GM12878 (cell line): ENCODE results near the gene NUMB.

Experiments used
- BHLHE40 ChIP-seq, 2 experiments: fragments of 450-650 bp in 1 of 2; IDR thresholded peaks; 2 replicates each; pipeline ENCODE4 v1.6.1; 2011 to 2017; ENCODE audit warnings: low read depth in 2 of 2, borderline replicate concordance in 1 of 2, improper control_type of control experiment in 1 of 2, low read length in 1 of 2, mild to moderate bottlenecking in 1 of 2
- EZH2 ChIP-seq: IDR thresholded peaks from 2 replicates; pipeline ENCODE4 v1.6.1; 2012; ENCODE audit warnings: low read depth, mild to moderate bottlenecking, control low read depth, inconsistent platforms, low read length, borderline replicate concordance; ENCODE audit not compliant: control insufficient read depth
- KDM1A ChIP-seq: fragments of 200-600 bp; sonication (generic); IDR thresholded peaks from 2 replicates; pipeline ENCODE4 v1.6.1; 2016; ENCODE audit warnings: borderline replicate concordance
- NR2C1 ChIP-seq: fragments of 450-650 bp; IDR thresholded peaks from 2 replicates; pipeline ENCODE4 v1.6.1; 2017; ENCODE audit warnings: antibody characterized with exemption, mild to moderate bottlenecking, moderate library complexity
- NR2C2 ChIP-seq: IDR thresholded peaks from 2 replicates; pipeline ENCODE4 v1.6.1; 2011; ENCODE audit warnings: borderline replicate concordance, low read depth; ENCODE audit not compliant: control insufficient read depth, insufficient read length
- POLR2A ChIP-seq: IDR thresholded peaks from 2 replicates; pipeline ENCODE4 v1.6.1; 2011; ENCODE audit warnings: low read depth, mild to moderate bottlenecking, low read length
- POLR2AphosphoS5 ChIP-seq: IDR thresholded peaks from 2 replicates; pipeline ENCODE4 v1.6.1; 2011; ENCODE audit warnings: mild to moderate bottlenecking, low read length, inconsistent platforms
- SRF ChIP-seq, 2 experiments: IDR thresholded peaks; 2 replicates each; pipeline ENCODE4 v1.6.1; 2011; ENCODE audit warnings: low read depth in 2 of 2, low read length in 2 of 2, mild to moderate bottlenecking in 1 of 2, moderate library complexity in 1 of 2
- SUZ12 ChIP-seq: fragments of 200-600 bp; sonication (generic); IDR thresholded peaks from one replicate; pipeline ENCODE4 v1.6.1; 2018; ENCODE audit warnings: antibody characterized with exemption, mild to moderate bottlenecking; ENCODE audit not compliant: unreplicated experiment
- YY1 ChIP-seq: IDR thresholded peaks from 2 replicates; pipeline ENCODE4 v1.6.1; 2011; ENCODE audit warnings: low read depth, mild to moderate bottlenecking, low read length
- TF ChIP-seq, protein P1 (sequence below): IDR thresholded peaks from 2 replicates; pipeline ENCODE4 v1.6.1; 2012; ENCODE audit warnings: low read length, inconsistent platforms
- TF ChIP-seq, protein P2 (sequence below), 3 experiments: IDR thresholded peaks in 2 of 3; conservative IDR thresholded peaks in 1 of 3; 2 replicates each; pipeline ENCODE4 v1.5.1; 2011; ENCODE audit warnings: low read depth in 3 of 3, low read length in 3 of 3, mild to moderate bottlenecking in 3 of 3, control low read depth in 2 of 3, moderate library complexity in 2 of 3, inconsistent platforms in 1 of 3, mixed read lengths in 1 of 3; ENCODE audit not compliant: control insufficient read depth in 2 of 3, insufficient read depth in 1 of 3; ENCODE audit errors: extremely low read depth in 1 of 3
- TF ChIP-seq, protein P3 (sequence below): fragments of 450-650 bp; formaldehyde crosslinking; IDR thresholded peaks from 2 replicates; pipeline ENCODE4 v1.4.0; 2022; ENCODE audit warnings: mild to moderate bottlenecking, moderate library complexity

DNA sequence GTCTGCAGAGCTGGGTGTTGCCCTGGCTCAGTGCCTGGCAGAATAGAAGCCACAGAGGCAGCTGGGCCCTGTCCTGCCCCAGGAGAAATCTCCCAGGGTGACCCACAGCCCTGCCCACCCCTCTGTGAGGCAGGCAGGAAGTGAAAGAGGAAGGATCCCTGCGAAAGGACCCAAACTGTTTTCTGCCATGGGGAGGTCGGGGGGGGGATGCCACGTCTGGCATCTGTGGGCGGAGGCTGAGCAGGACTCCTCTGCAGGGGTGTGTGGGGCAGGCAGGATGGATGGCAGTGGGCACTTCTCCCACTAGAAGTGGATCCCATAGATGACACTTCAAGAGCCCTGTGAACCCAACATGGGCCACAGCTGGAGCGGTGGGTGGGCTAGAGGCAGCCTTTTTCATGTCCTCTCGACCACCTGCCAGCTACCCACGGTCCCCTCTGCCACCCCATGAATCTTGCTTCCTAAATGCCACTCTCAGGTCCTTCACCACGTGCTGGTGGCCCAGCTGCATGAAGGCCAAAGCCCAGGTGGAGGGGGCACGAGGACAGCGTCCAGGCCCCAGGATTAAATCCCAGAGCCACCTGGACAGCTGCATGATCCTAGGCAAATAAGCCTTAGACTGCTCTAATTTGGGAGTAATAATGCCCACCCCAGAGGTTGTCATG is 217.4 kb downstream of the NUMB start:
- TF ChIP-seq NR2C2 (no peak), EZH2 (no peak), POLR2A (no peak), POLR2AphosphoS5 (no peak), KDM1A (no peak), YY1 (no peak), SUZ12 (no peak), NR2C1 (no peak), BHLHE40 (IDR thresholded peaks at IDR 0.05; ENCODE audit: borderline replicate concordance in 1 of 2, low read depth in 2 of 2, low read length in 1 of 2) (no peak), SRF (IDR thresholded peaks at IDR 0.05; ENCODE audit: low read depth in 2 of 2, low read length in 2 of 2) (no peak)
- TF ChIP-seq, protein P1, sequence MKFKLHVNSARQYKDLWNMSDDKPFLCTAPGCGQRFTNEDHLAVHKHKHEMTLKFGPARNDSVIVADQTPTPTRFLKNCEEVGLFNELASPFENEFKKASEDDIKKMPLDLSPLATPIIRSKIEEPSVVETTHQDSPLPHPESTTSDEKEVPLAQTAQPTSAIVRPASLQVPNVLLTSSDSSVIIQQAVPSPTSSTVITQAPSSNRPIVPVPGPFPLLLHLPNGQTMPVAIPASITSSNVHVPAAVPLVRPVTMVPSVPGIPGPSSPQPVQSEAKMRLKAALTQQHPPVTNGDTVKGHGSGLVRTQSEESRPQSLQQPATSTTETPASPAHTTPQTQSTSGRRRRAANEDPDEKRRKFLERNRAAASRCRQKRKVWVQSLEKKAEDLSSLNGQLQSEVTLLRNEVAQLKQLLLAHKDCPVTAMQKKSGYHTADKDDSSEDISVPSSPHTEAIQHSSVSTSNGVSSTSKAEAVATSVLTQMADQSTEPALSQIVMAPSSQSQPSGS: no peak
- TF ChIP-seq, protein P2, sequence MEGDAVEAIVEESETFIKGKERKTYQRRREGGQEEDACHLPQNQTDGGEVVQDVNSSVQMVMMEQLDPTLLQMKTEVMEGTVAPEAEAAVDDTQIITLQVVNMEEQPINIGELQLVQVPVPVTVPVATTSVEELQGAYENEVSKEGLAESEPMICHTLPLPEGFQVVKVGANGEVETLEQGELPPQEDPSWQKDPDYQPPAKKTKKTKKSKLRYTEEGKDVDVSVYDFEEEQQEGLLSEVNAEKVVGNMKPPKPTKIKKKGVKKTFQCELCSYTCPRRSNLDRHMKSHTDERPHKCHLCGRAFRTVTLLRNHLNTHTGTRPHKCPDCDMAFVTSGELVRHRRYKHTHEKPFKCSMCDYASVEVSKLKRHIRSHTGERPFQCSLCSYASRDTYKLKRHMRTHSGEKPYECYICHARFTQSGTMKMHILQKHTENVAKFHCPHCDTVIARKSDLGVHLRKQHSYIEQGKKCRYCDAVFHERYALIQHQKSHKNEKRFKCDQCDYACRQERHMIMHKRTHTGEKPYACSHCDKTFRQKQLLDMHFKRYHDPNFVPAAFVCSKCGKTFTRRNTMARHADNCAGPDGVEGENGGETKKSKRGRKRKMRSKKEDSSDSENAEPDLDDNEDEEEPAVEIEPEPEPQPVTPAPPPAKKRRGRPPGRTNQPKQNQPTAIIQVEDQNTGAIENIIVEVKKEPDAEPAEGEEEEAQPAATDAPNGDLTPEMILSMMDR (IDR thresholded peaks at IDR 0.05 in 2 of 3, conservative IDR thresholded peaks at IDR 0.05 in 1 of 3; ENCODE audit: control insufficient read depth in 2 of 3, extremely low read depth in 1 of 3, insufficient read depth in 1 of 3, low read depth in 3 of 3, low read length in 3 of 3): no peak
- TF ChIP-seq, protein P3, sequence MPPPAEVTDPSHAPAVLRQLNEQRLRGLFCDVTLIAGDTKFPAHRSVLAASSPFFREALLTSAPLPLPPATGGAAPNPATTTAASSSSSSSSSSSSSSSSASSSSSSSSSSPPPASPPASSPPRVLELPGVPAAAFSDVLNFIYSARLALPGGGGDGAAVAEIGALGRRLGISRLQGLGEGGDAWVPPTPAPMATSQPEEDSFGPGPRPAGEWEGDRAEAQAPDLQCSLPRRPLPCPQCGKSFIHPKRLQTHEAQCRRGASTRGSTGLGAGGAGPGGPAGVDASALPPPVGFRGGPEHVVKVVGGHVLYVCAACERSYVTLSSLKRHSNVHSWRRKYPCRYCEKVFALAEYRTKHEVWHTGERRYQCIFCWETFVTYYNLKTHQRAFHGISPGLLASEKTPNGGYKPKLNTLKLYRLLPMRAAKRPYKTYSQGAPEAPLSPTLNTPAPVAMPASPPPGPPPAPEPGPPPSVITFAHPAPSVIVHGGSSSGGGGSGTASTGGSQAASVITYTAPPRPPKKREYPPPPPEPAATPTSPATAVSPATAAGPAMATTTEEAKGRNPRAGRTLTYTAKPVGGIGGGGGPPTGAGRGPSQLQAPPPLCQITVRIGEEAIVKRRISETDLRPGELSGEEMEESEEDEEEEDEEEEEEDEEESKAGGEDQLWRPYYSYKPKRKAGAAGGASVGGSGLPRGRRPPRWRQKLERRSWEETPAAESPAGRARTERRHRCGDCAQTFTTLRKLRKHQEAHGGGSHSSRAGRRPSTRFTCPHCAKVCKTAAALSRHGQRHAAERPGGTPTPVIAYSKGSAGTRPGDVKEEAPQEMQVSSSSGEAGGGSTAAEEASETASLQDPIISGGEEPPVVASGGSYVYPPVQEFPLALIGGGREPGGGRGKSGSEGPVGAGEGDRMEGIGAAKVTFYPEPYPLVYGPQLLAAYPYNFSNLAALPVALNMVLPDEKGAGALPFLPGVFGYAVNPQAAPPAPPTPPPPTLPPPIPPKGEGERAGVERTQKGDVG (CRISPR knock-in tag): no peak
